ENCODE results near the gene WFDC9.
"Not testable (repeated sequence)": the region's sequence is repeated elsewhere in the genome, so short reads cannot be mapped to it uniquely, and the experiment has no call there.

- TF ChIP-seq POLR2A (IDR thresholded peaks at IDR 0.05; ENCODE audit: control extremely low read depth in 1 of 2, low read depth in 2 of 2, low read length in 2 of 2); EZH2 (IDR thresholded peaks at IDR 0.05; ENCODE audit: low read depth, low read length, severe bottlenecking); BCL11A (IDR thresholded peaks at IDR 0.05; ENCODE audit: low read depth in 2 of 2, low read length in 2 of 2): not testable (repeated sequence)
Observed at GRCh38 chr20:45645869-45646268, 14.8 kb upstream of the WFDC9 start.
